Transverse colon (tissue), 4 donors: ENCODE results near the gene STMN1. TPM values are rescaled to one million over a fixed set of nuclear protein-coding genes. Genes with fewer than 3 reads are reported as not detected.

Experiments used
- DNase-seq: peaks from one replicate; pipeline ENCODE4 v3.0.0-alpha.2; 2019
- H3K27ac ChIP-seq, 4 donors: fragments of 200-600 bp; sonication (generic); 2 replicates each; pipeline ENCODE4 v1.5.1; 2016 to 2018; ENCODE audit warnings: inconsistent platforms in 4 of 4
- H3K27me3 ChIP-seq: fragments of 200-600 bp; sonication (generic); 2 replicates; pipeline ENCODE4 v1.5.1; 2017; ENCODE audit warnings: inconsistent platforms
- H3K36me3 ChIP-seq, 4 donors: fragments of 200-600 bp; sonication (generic); 2 replicates each; pipeline ENCODE4 v1.5.1; 2017 to 2019; ENCODE audit warnings: inconsistent platforms in 4 of 4
- H3K4me1 ChIP-seq, 4 donors: fragments of 200-600 bp; sonication (generic); 2 replicates each; pipeline ENCODE4 v1.5.1; 2017 to 2020; ENCODE audit warnings: inconsistent platforms in 4 of 4
- H3K4me3 ChIP-seq, 4 donors: fragments of 200-600 bp; sonication (generic); 1 replicate in 1 of 4; 2 replicates in 3 of 4; pipeline versions ENCODE4 v1.5.1 to v1.6.1; 2017 to 2019; ENCODE audit warnings: inconsistent platforms in 4 of 4
- H3K9me3 ChIP-seq, 2 donors: fragments of 200-600 bp; sonication (generic); 2 replicates each; pipeline ENCODE4 v1.5.1; 2017 to 2019; ENCODE audit warnings: inconsistent platforms in 2 of 2
- CTCF ChIP-seq, 5 experiments: fragments of 200-600 bp in 3 of 5; fragments of 450-650 bp in 2 of 5; sonication (generic) in 3 of 5; IDR thresholded peaks; 1 replicate in 2 of 5; 2 replicates in 3 of 5; pipeline ENCODE4 v1.5.1; 2016 to 2017; ENCODE audit warnings: antibody characterized with exemption in 5 of 5, inconsistent platforms in 3 of 5, mild to moderate bottlenecking in 2 of 5, moderate library complexity in 1 of 5
- EP300 ChIP-seq: sonication (generic); formaldehyde crosslinking; IDR thresholded peaks from one replicate; pipeline ENCODE4 v1.6.1; 2017; ENCODE audit warnings: antibody characterized with exemption, low read depth
- POLR2A ChIP-seq: fragments of 450-650 bp; IDR thresholded peaks from one replicate; pipeline ENCODE4 v1.6.1; 2016; ENCODE audit warnings: antibody characterized with exemption, mild to moderate bottlenecking, moderate library complexity
- POLR2AphosphoS5 ChIP-seq, 3 donors: sonication (generic); formaldehyde crosslinking; IDR thresholded peaks; one replicate each; pipeline ENCODE4 v1.6.1; 2016; ENCODE audit warnings: antibody characterized with exemption in 3 of 3
- WGBS, 2 donors: methylation state at CpG; one replicate each; pipeline ENCODE4 v1.1.5; 2018; ENCODE audit warnings: low coverage in 1 of 2; 5-methylcytosine and 5-hydroxymethylcytosine counted together
- in situ Hi-C, 4 donors: fragments of 200-750 bp; cut with MboI; loops; one replicate each; pipeline versions ENCODE4 v1.15.0 to v1.15.1; 2017; ENCODE audit warnings: low sequenced_read_pairs in 3 of 4, low pct_ligation_motif_present in 1 of 4, low pct_unique_long_range_greater_than_20kb in 1 of 4
- intact Hi-C: fragments of 100-400 bp; cut with DNase I; formaldehyde crosslinking; loops from one replicate; pipeline ENCODE4 v1.15.1; 2023; ENCODE audit warnings: low total_unique reads
- total RNA-seq, 4 donors: library from RNA; depleted of rRNA; stranded (reverse); fragments of >200 nt; gene quantifications; one replicate each; pipeline ENCODE4 v1.1.0, GENCODE V29; 2016

STMN1 gene
- total RNA-seq, 4 donors from 2014 or later, result 6.4 to 24.3 (median 16.5) TPM

DNA sequence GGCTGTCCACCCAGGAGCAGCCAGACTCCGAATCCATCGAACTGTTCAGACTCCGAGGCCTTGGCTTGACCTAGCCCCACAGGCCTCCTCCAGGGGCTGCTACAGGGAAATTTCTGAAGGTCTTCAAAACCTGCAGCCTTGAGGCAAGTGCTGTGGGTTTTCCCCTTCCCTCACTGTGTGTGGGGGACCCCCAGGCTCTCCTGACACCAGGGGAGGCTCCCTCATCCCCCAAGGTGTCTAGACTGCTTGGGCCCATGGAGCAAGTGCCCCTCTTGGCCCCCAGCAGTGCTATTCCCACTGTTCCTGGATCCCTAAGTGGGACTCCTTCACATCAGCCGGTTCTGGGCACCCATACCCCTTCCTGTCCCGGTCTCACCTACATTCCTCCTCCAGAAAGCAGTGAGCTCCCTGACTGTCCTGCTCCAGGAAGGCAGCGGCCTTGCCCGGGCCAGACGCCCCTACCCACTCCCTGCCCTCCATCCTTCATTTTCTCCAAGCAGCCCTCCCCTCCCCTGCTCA, 31.5 kb downstream of the STMN1 start:
- intact Hi-C loops, result no loop called here
- TF ChIP-seq POLR2A (no peak), CTCF (IDR thresholded peaks at IDR 0.05) (no peak), POLR2AphosphoS5 (IDR thresholded peaks at IDR 0.05) (no peak)
- Histone ChIP-seq H3K27ac (peak overlapping the region; percentile 73 to 79 (median 76)), H3K27me3 (no peaks in the 10 kb centered on the region), H3K9me3 (no peaks in the 10 kb centered on the region), H3K36me3 (no peaks in the 10 kb centered on the region), H3K4me1 (peaks cover 15 to 51% (median 38%) of the 10 kb centered on the region in 4 donors), H3K4me3 (peak overlapping the region; percentile 44 to 62 (median 54))
- in situ Hi-C loops, result no loop called here
- 14 to 27% methylated on average over 4 to 8 of the region's 8 CpGs for WGBS, 2 donors
- no peak for DNase-seq

DNA sequence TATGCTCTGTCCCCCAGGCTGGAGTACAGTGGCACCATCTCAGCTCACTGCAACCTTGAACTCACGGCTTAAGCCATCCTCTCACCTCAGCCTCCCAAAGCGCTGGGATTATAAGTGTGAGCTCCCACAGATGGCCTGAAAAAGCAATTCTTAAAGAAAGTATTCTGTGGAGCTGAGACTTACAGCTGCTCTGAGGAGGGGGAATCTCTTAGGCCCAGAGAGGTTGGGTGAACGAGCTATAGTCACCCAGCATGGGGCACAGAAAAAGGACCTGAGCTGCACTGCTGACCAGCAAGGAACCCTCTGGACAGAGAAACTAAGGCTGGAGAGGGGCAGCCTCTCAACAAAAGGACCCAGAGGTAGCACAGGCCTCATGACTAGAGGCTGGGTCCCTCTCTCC, 32.0 kb downstream of the STMN1 start:
- Histone ChIP-seq H3K9me3 (no peaks in the 10 kb centered on the region), H3K36me3 (no peaks in the 10 kb centered on the region), H3K4me1 (peaks cover 15 to 51% (median 38%) of the 10 kb centered on the region in 4 donors), H3K27ac (peak overlapping the region in 3 of 4 donors; percentile 73 to 77 (median 75)), H3K4me3 (peak overlapping the region in 2 of 4 donors; percentile 50 to 62), H3K27me3 (no peaks in the 10 kb centered on the region)
- 91% methylated on average over 3 of the region's 3 CpGs; no CpG with 5 or more reads in 1 of the 2 donors for WGBS, 2 donors
- in situ Hi-C loops (no loop called here), intact Hi-C loops (no loop called here)
- TF ChIP-seq POLR2AphosphoS5 (IDR thresholded peaks at IDR 0.05) (no peak), EP300 (no peak), CTCF (IDR thresholded peaks at IDR 0.05) (no peak), POLR2A (no peak)
- DNase-seq, result no peak

DNA sequence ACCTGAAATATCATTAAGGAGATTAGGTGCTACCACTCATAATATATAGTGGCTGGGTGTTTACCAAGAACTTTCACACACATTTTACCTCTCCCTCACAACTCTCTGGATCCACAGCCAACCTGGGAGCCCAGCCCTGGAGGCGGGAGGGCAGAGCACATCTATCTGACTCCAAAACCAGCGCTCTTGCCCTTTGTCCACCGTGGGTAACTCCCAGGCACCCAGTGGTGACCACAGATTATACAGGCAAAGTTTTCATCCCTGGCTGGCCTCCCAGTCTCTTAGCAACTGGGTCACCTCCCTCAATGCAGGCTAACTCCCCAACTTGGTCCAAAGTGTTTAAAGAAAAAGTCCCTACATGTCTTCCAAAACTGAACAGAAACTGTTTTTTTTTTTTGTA, 33.1 kb downstream of the STMN1 start:
- H3K9me3 ChIP-seq, result no peaks in the 10 kb centered on the region
- peak; percentile 31 for DNase-seq
- H3K4me1 ChIP-seq, result peaks cover 15 to 51% (median 38%) of the 10 kb centered on the region in 4 donors
- no peaks in the 10 kb centered on the region for H3K27me3 ChIP-seq
- no peaks in the 10 kb centered on the region for H3K36me3 ChIP-seq
- intact Hi-C loops (no loop called here), in situ Hi-C loops (no loop called here)
- no peak overlapping the region for H3K4me3 ChIP-seq
- TF ChIP-seq EP300 (no peak), POLR2AphosphoS5 (IDR thresholded peaks at IDR 0.05) (no peak), CTCF (IDR thresholded peaks at IDR 0.05) (peak in 1 of 5 experiments; percentile 11)
- H3K27ac ChIP-seq, result peak overlapping the region in 1 of 4 donors; percentile 2
- 55% methylated on average over 3 of the region's 3 CpGs; no CpG with 5 or more reads in 1 of the 2 donors for WGBS, 2 donors

DNA sequence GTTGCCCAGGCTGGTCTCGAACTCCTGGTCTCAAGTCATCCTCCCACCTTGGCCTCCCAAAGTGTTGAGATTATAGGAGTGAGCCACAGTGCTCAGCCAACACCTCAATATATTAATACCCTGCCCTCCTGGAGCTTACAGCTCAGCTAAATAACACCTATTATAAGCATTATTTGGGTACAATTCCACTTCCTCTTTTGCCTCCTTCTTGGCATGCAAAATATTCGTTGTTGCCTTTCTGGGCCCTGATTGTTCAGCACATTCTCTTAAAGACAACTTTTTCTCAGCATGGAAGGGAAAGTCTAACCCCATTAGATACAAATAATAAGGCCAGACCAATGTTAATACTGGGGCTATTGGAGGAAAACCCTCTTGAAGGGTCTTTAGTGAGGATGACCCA, 33.5 kb downstream of the STMN1 start:
- Histone ChIP-seq H3K4me1 (peaks cover 15 to 51% (median 39%) of the 10 kb centered on the region in 4 donors), H3K9me3 (no peaks in the 10 kb centered on the region), H3K27me3 (no peaks in the 10 kb centered on the region), H3K27ac (peak overlapping the region in 1 of 4 donors; percentile 9), H3K4me3 (no peak overlapping the region), H3K36me3 (no peaks in the 10 kb centered on the region)
- intact Hi-C loops (no loop called here), in situ Hi-C loops (no loop called here)
- no peak for TF ChIP-seq POLR2A
- no peak for TF ChIP-seq EP300
- no peak for DNase-seq
- 51 to 63% methylated on average over 2 of the region's 2 CpGs for WGBS, 2 donors
